Keratinocyte (primary cell): Measurements from ENCODE around the gene DIPK1A. TPM values are rescaled to one million over a fixed set of nuclear protein-coding genes. Genes with fewer than 3 reads are reported as not detected.

ENCODE experiments used
- DNase-seq: peaks from one replicate; pipeline ENCODE4 v3.0.0-alpha.2; 2011; ENCODE audit warnings: low read depth, missing footprints, low spot score
- FAIRE-seq: peaks from 2 replicates; lab custom pipeline; 2011; peaks lifted over from hg19 to GRCh38; lab: Jason Lieb, UNC
- H2AFZ ChIP-seq: 2 replicates; pipeline ENCODE4 v1.6.0; 2012; ENCODE audit warnings: low read length, control low read depth, inconsistent platforms; ENCODE audit not compliant: control insufficient read depth
- H3K27ac ChIP-seq: 2 replicates; pipeline ENCODE4 v1.5.1; 2011; ENCODE audit warnings: low read length; ENCODE audit not compliant: control insufficient read depth, insufficient read depth
- H3K27me3 ChIP-seq: 3 replicates; pipeline ENCODE4 v1.6.0; 2011; ENCODE audit warnings: low read length; ENCODE audit not compliant: control insufficient read depth, insufficient read depth; ENCODE audit errors: extremely low read depth
- H3K36me3 ChIP-seq, 2 experiments: 2 replicates in 1 of 2; 3 replicates in 1 of 2; pipeline ENCODE4 v1.5.1; 2011; ENCODE audit warnings: low read length in 2 of 2, mild to moderate bottlenecking in 1 of 2; ENCODE audit not compliant: control insufficient read depth in 2 of 2, insufficient read depth in 2 of 2; ENCODE audit errors: extremely low read depth in 1 of 2
- H3K4me1 ChIP-seq: 3 replicates; pipeline ENCODE4 v1.5.1; 2011; ENCODE audit warnings: low read length; ENCODE audit not compliant: control insufficient read depth, insufficient read depth; ENCODE audit errors: extremely low read depth
- H3K4me2 ChIP-seq: 3 replicates; pipeline ENCODE4 v1.6.0; 2011; ENCODE audit warnings: low read depth, low read length; ENCODE audit not compliant: control insufficient read depth, insufficient read depth; ENCODE audit errors: extremely low read depth
- H3K4me3 ChIP-seq, 3 experiments: fragments of 200-600 bp in 1 of 3; sonication (generic) in 1 of 3; 2 replicates in 2 of 3; 3 replicates in 1 of 3; pipeline ENCODE4 v1.5.1; 2011 to 2016; ENCODE audit warnings: low read length in 3 of 3, mild to moderate bottlenecking in 3 of 3, control low read depth in 2 of 3, inconsistent platforms in 1 of 3, low read depth in 1 of 3, mixed read lengths in 1 of 3, mixed run types in 1 of 3, moderate library complexity in 1 of 3; ENCODE audit not compliant: control insufficient read depth in 2 of 3, insufficient read depth in 2 of 3; ENCODE audit errors: extremely low read depth in 1 of 3
- H3K79me2 ChIP-seq: 2 replicates; pipeline ENCODE4 v1.6.0; 2012; ENCODE audit warnings: low read length; ENCODE audit not compliant: control insufficient read depth, insufficient read depth
- H3K9ac ChIP-seq: 3 replicates; pipeline ENCODE4 v1.6.0; 2011; ENCODE audit warnings: low read length; ENCODE audit not compliant: control insufficient read depth, insufficient read depth; ENCODE audit errors: extremely low read depth
- H3K9me1 ChIP-seq: 3 replicates; pipeline ENCODE4 v1.6.0; 2011; ENCODE audit warnings: low read length; ENCODE audit not compliant: control insufficient read depth, insufficient read depth; ENCODE audit errors: extremely low read depth
- H3K9me3 ChIP-seq: 2 replicates; pipeline ENCODE4 v1.5.1; 2012; ENCODE audit warnings: low read depth, low read length; ENCODE audit not compliant: control insufficient read depth
- H4K20me1 ChIP-seq: 3 replicates; pipeline ENCODE4 v1.6.0; 2011; ENCODE audit warnings: low read length; ENCODE audit not compliant: control insufficient read depth, insufficient read depth; ENCODE audit errors: extremely low read depth
- CTCF ChIP-seq, 3 experiments: IDR thresholded peaks in 1 of 3; conservative IDR thresholded peaks in 1 of 3; optimal IDR thresholded peaks in 1 of 3; 2 replicates in 2 of 3; 3 replicates in 1 of 3; pipeline versions ENCODE3 to v1.5.1; 2011; ENCODE audit warnings: low read length in 3 of 3, mild to moderate bottlenecking in 3 of 3, moderate library complexity in 2 of 3, control low read depth in 1 of 3, inconsistent platforms in 1 of 3; ENCODE audit not compliant: insufficient read depth in 2 of 3; ENCODE audit errors: extremely low read depth in 1 of 3
- EZH2 ChIP-seq: IDR thresholded peaks from one replicate; pipeline ENCODE4 v1.6.1; 2012; ENCODE audit warnings: inconsistent platforms, mild to moderate bottlenecking, low read length, moderate library complexity
- dilution Hi-C: fragments of 300-500 bp; cut with MboI; formaldehyde crosslinking; loops from one replicate; pipeline ENCODE4 v1.7.0; 2020; ENCODE audit warnings: low sequenced_read_pairs; ENCODE audit not compliant: extremely low pct_ligation_motif_present
- polyA plus RNA-seq, 5 experiments: library from polyadenylated mRNA; depleted of rRNA in 3 of 5; stranded (reverse) in 3 of 5; stranded (forward) in 1 of 5; unstranded in 1 of 5; fragments of >200 nt; gene quantifications; 1 replicate in 1 of 5; 2 replicates in 3 of 5; 3 replicates in 1 of 5; pipeline versions ENCODE4 v1.2.1 to v1.2.3, GENCODE V29; 2011 to 2012; ENCODE audit warnings: missing spikeins in 2 of 5, low read depth in 1 of 5, low replicate concordance in 1 of 5

Gene DIPK1A
- polyA plus RNA-seq, 1 donor (not counting 4 experiments of a cell fraction or from before 2014, with no cell fraction given), result 22.0 TPM

GRCh38 chr1:92953491-92953890 lies 7.8 kb downstream of the DIPK1A start:
- Histone ChIP-seq H3K9ac (no peak overlapping the region), H4K20me1 (no peaks in the 10 kb centered on the region), H3K27ac (no peak overlapping the region), H3K79me2 (peaks cover 26% of the 10 kb centered on the region), H2AFZ (no peak overlapping the region), H3K4me3 (no peak overlapping the region), H3K27me3 (no peaks in the 10 kb centered on the region), H3K4me1 (peaks cover 24% of the 10 kb centered on the region), H3K4me2 (no peak overlapping the region), H3K36me3 (no peaks in the 10 kb centered on the region), H3K9me3 (no peaks in the 10 kb centered on the region), H3K9me1 (no peaks in the 10 kb centered on the region)
- dilution Hi-C loops, result no loop called here
- TF ChIP-seq EZH2 (no peak), CTCF (optimal IDR thresholded peaks at IDR 0.05 in 1 of 3, IDR thresholded peaks at IDR 0.05 in 1 of 3, conservative IDR thresholded peaks at IDR 0.05 in 1 of 3; ENCODE audit: extremely low read depth in 1 of 3, insufficient read depth in 2 of 3, low read length in 3 of 3) (no peak)
- no peak for FAIRE-seq
- DNase-seq, result no peak

GRCh38 chr1:92952714-92953113 lies 8.5 kb downstream of the DIPK1A start:
- dilution Hi-C loops, result no loop called here
- Histone ChIP-seq H3K9ac (no peak overlapping the region), H3K27ac (no peak overlapping the region), H3K4me2 (no peak overlapping the region), H2AFZ (no peak overlapping the region), H3K27me3 (no peaks in the 10 kb centered on the region), H4K20me1 (no peaks in the 10 kb centered on the region), H3K4me1 (peaks cover 30% of the 10 kb centered on the region), H3K9me1 (no peaks in the 10 kb centered on the region), H3K36me3 (no peaks in the 10 kb centered on the region), H3K9me3 (no peaks in the 10 kb centered on the region), H3K79me2 (peaks cover 26% of the 10 kb centered on the region), H3K4me3 (no peak overlapping the region)
- FAIRE-seq (no peak), DNase-seq (no peak)
- TF ChIP-seq CTCF (optimal IDR thresholded peaks at IDR 0.05 in 1 of 3, IDR thresholded peaks at IDR 0.05 in 1 of 3, conservative IDR thresholded peaks at IDR 0.05 in 1 of 3; ENCODE audit: extremely low read depth in 1 of 3, insufficient read depth in 2 of 3, low read length in 3 of 3) (no peak), EZH2 (no peak)
